DOHH2 (cell line): Measurements from ENCODE around the gene MARCHF11.

Experiments used
- H3F3A ChIP-seq: fragments of 200-600 bp; sonication (generic), shearing (Covaris generic); 2 replicates; pipeline ENCODE4 v1.6.0; 2016; ENCODE audit warnings: antibody characterized with exemption, mild to moderate bottlenecking; ENCODE audit not compliant: control insufficient read depth, insufficient read depth
- H3K27ac ChIP-seq: fragments of 200-600 bp; sonication (generic); 2 replicates; pipeline ENCODE4 v1.5.1; 2014; ENCODE audit warnings: low read depth, mild to moderate bottlenecking, low read length, moderate library complexity
- H3K27me3 ChIP-seq: fragments of 200-600 bp; sonication (generic); 2 replicates; pipeline ENCODE4 v1.6.1; 2014; ENCODE audit warnings: mild to moderate bottlenecking, low read length, mixed read lengths; ENCODE audit not compliant: control insufficient read depth
- H3K36me3 ChIP-seq: fragments of 200-600 bp; sonication (generic); 2 replicates; pipeline ENCODE4 v1.6.1; 2014; ENCODE audit warnings: mild to moderate bottlenecking, low read length, moderate library complexity, mixed read lengths; ENCODE audit not compliant: control insufficient read depth
- H3K4me1 ChIP-seq: fragments of 200-600 bp; sonication (generic); 2 replicates; pipeline ENCODE4 v1.6.1; 2014; ENCODE audit warnings: mild to moderate bottlenecking, low read length, mixed read lengths; ENCODE audit not compliant: control insufficient read depth
- H3K4me2 ChIP-seq: fragments of 200-600 bp; sonication (generic); 2 replicates; pipeline ENCODE4 v1.6.0; 2014; ENCODE audit warnings: mild to moderate bottlenecking, low read length, moderate library complexity
- H3K4me3 ChIP-seq: fragments of 200-600 bp; sonication (generic); 2 replicates; pipeline ENCODE4 v1.5.1; 2014; ENCODE audit warnings: mild to moderate bottlenecking, low read length, mixed read lengths
- H3K79me2 ChIP-seq: fragments of 200-600 bp; sonication (generic); 2 replicates; pipeline ENCODE4 v1.6.1; 2014; ENCODE audit warnings: mild to moderate bottlenecking, low read length, mixed read lengths; ENCODE audit not compliant: control insufficient read depth
- H3K9me2 ChIP-seq: fragments of 200-600 bp; sonication (generic); replicated peaks from 2 replicates; pipeline ENCODE4 v1.6.1; 2014; ENCODE audit warnings: mild to moderate bottlenecking, low read length, mixed read lengths; ENCODE audit not compliant: control insufficient read depth
- H3K9me3 ChIP-seq: fragments of 200-600 bp; sonication (generic); 2 replicates; pipeline ENCODE4 v1.6.1; 2014; ENCODE audit warnings: antibody characterized with exemption, low read length, mixed read lengths; ENCODE audit not compliant: control insufficient read depth, insufficient read depth
- H4K20me1 ChIP-seq: fragments of 200-600 bp; sonication (generic); 2 replicates; pipeline ENCODE4 v1.6.0; 2014; ENCODE audit warnings: low read depth, mild to moderate bottlenecking, antibody characterized with exemption, low read length, moderate library complexity; ENCODE audit not compliant: control insufficient read depth, insufficient read depth
- EZH2phosphoT487 ChIP-seq: fragments of 200-600 bp; sonication (generic); IDR thresholded peaks from 2 replicates; pipeline ENCODE4 v1.6.1; 2017; ENCODE audit warnings: borderline replicate concordance, mild to moderate bottlenecking, antibody characterized with exemption, low read length, moderate library complexity, mixed read lengths
- TF ChIP-seq, protein P1 (sequence below): fragments of 200-600 bp; sonication (generic); IDR thresholded peaks from one replicate; pipeline ENCODE4 v1.5.1; 2014; ENCODE audit warnings: antibody characterized with exemption, mild to moderate bottlenecking, low read depth, low read length; ENCODE audit not compliant: poor library complexity, severe bottlenecking

MARCHF11 gene

DNA sequence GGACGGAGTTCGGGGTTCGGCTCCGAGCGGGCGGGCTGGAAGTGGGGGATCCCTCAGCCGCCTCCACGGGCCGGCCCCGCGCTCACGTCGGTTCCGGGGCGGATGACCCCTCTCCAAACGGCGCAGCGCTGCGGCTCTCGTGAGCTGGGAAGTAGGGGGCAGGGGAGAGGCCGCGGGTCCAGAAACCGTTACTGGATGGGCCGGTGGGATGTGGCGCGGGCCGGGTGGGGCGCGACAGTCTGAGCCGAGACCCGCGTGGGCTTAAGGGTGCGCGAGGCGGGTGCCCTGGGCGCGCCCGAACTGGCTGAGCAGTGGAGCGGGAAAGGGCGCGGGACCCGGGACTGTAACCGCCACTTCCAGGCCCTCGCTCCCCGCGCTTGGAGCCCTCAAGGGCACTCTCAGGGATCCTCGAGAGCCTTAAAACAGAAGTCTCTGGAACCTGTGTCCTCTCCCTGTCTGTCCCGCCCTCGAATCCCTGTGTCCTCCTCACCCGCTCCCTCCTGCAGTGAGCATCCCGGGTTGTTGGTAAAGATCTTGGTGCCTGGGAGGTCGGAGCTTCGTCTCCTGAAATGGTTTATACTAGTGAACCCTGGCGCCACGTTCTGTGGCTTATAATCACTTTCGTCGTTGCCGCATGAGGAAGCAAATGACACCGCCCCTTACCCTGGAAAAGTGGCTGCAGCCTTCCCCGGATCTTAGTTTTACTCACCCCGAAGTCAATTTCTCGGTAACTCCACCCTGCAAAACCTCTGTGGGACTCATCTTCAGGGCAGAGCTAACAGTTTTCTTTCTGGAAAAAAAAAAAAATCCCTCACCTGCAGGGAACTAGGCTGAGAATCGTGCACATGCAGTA, 571 bp upstream of the MARCHF11 start:
- TF ChIP-seq EZH2phosphoT487: no peak
- TF ChIP-seq, protein P1, sequence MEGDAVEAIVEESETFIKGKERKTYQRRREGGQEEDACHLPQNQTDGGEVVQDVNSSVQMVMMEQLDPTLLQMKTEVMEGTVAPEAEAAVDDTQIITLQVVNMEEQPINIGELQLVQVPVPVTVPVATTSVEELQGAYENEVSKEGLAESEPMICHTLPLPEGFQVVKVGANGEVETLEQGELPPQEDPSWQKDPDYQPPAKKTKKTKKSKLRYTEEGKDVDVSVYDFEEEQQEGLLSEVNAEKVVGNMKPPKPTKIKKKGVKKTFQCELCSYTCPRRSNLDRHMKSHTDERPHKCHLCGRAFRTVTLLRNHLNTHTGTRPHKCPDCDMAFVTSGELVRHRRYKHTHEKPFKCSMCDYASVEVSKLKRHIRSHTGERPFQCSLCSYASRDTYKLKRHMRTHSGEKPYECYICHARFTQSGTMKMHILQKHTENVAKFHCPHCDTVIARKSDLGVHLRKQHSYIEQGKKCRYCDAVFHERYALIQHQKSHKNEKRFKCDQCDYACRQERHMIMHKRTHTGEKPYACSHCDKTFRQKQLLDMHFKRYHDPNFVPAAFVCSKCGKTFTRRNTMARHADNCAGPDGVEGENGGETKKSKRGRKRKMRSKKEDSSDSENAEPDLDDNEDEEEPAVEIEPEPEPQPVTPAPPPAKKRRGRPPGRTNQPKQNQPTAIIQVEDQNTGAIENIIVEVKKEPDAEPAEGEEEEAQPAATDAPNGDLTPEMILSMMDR: no peak
- no peaks in the 10 kb centered on the region for H4K20me1 ChIP-seq
- no peaks in the 10 kb centered on the region for H3F3A ChIP-seq
- H3K4me3 ChIP-seq: no peak overlapping the region
- no peak overlapping the region for H3K27ac ChIP-seq
- H3K79me2 ChIP-seq: no peaks in the 10 kb centered on the region
- no peaks in the 10 kb centered on the region for H3K9me2 ChIP-seq
- no peaks in the 10 kb centered on the region for H3K27me3 ChIP-seq
- no peaks in the 10 kb centered on the region for H3K9me3 ChIP-seq
- no peaks in the 10 kb centered on the region for H3K36me3 ChIP-seq
- no peaks in the 10 kb centered on the region for H3K4me1 ChIP-seq
- H3K4me2 ChIP-seq: no peak overlapping the region

DNA sequence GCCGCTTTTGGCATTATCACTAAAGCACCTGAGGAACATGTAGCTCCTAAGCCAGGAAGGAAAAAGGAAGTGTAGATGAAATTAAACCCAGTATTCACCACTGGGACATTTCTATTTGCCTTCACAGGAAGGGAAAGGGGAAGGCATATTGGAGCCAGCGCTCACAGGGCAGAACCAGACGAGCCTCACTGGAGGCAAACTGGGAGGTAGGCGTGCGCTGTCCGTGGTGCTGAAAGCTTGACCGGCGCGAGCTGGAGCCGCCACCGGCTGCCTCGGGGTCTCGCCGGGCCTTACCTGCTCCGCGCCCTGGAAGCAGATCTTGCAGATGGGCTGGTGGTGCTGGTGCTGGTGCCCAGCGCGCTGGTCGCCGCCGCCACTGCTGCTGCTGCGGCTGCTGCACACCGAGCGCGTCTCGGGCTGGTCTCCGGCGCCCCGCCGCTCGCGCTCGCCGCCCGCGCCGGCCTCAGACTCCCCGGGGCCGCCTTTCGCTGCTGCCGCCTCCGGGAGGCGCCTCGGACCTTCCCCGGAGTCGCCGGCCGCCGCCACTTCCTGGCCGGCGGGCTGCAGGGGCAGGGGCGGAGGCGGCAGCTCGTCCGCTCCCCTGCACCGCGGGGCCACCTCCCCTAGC, 732 bp downstream of the MARCHF11 start:
- H3K27ac ChIP-seq: no peak overlapping the region
- H3F3A ChIP-seq: no peaks in the 10 kb centered on the region
- no peaks in the 10 kb centered on the region for H3K4me1 ChIP-seq
- H3K36me3 ChIP-seq: no peaks in the 10 kb centered on the region
- H3K27me3 ChIP-seq: no peaks in the 10 kb centered on the region
- no peaks in the 10 kb centered on the region for H3K9me2 ChIP-seq
- no peaks in the 10 kb centered on the region for H3K9me3 ChIP-seq
- TF ChIP-seq EZH2phosphoT487: no peak
- TF ChIP-seq, protein P1: no peak
- H3K4me3 ChIP-seq: no peak overlapping the region
- H3K4me2 ChIP-seq: no peak overlapping the region
- H4K20me1 ChIP-seq: no peaks in the 10 kb centered on the region
- H3K79me2 ChIP-seq: no peaks in the 10 kb centered on the region

DNA sequence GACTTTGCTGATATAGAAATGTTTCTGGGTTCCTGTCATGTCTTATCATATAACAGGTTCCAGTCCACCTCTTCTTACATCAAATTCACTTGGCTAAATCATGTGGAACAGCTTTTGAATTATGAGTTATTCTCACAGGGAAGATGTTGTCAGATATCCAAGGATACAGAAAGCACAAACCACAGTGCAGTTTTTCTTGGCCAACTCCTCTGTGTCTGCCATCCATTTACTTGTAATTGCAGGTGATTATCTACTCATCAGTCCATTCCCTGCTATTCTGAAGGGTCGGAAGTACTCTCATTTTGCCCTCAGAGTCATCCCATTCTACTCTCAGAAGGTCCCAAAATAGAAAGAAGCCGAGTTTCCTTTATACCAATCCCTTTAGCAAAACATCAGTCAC, 10.0 kb downstream of the MARCHF11 start:
- Histone ChIP-seq H3K79me2 (no peaks in the 10 kb centered on the region), H3K27me3 (no peaks in the 10 kb centered on the region), H3K4me2 (no peak overlapping the region), H4K20me1 (no peaks in the 10 kb centered on the region), H3K9me2 (no peaks in the 10 kb centered on the region; the same call in 1 of the 2 replicates), H3K4me1 (no peaks in the 10 kb centered on the region), H3K27ac (no peak overlapping the region), H3K36me3 (no peaks in the 10 kb centered on the region), H3K4me3 (no peak overlapping the region), H3K9me3 (no peaks in the 10 kb centered on the region), H3F3A (no peaks in the 10 kb centered on the region)
- no peak for TF ChIP-seq EZH2phosphoT487
- TF ChIP-seq, protein P1: no peak
